Esophagus muscularis mucosa (tissue), 4 donors: ENCODE results near the gene SEPTIN7. TPM values are rescaled to one million over a fixed set of nuclear protein-coding genes. Genes with fewer than 3 reads are reported as not detected.

Experiments
- DNase-seq: peaks from one replicate; pipeline ENCODE4 v3.0.0-alpha.2; 2017; ENCODE audit errors: extremely low spot score
- H3K27ac ChIP-seq, 4 donors: fragments of 200-600 bp; sonication (generic); replicated peaks in 1 of 4; 1 replicate in 3 of 4; 2 replicates in 1 of 4; pipeline ENCODE4 v1.5.1; 2016 to 2019; ENCODE audit warnings: mild to moderate bottlenecking in 1 of 4
- H3K27me3 ChIP-seq, 4 donors: fragments of 200-600 bp; sonication (generic); one replicate each; pipeline versions ENCODE4 v1.5.1 to v1.6.0; 2016 to 2019
- H3K36me3 ChIP-seq, 4 donors: fragments of 200-600 bp; sonication (generic); one replicate each; pipeline ENCODE4 v1.5.1; 2016 to 2019
- H3K4me1 ChIP-seq, 4 donors: fragments of 200-600 bp; sonication (generic); one replicate each; pipeline ENCODE4 v1.5.1; 2016 to 2019
- H3K4me3 ChIP-seq, 4 donors: fragments of 200-600 bp; sonication (generic); 1 replicate in 2 of 4; 2 replicates in 2 of 4; pipeline ENCODE4 v1.5.1; 2016 to 2019; ENCODE audit warnings: mild to moderate bottlenecking in 4 of 4, moderate library complexity in 1 of 4
- H3K9me3 ChIP-seq, 4 donors: fragments of 200-600 bp; sonication (generic); 1 replicate in 3 of 4; 2 replicates in 1 of 4; pipeline ENCODE4 v1.5.1; 2016 to 2019
- EP300 ChIP-seq: sonication (generic); formaldehyde crosslinking; IDR thresholded peaks from one replicate; pipeline ENCODE4 v1.6.1; 2017; ENCODE audit warnings: antibody characterized with exemption
- POLR2A ChIP-seq: fragments of 450-650 bp; IDR thresholded peaks from one replicate; pipeline ENCODE4 v1.6.1; 2017; ENCODE audit warnings: antibody characterized with exemption, moderate library complexity, mild to moderate bottlenecking, low read depth
- POLR2AphosphoS5 ChIP-seq, 2 donors: sonication (generic); formaldehyde crosslinking; IDR thresholded peaks; one replicate each; pipeline ENCODE4 v1.6.1; 2017; ENCODE audit warnings: antibody characterized with exemption in 2 of 2
- WGBS: methylation state at CpG from one replicate; pipeline ENCODE4 v1.1.5; 2018; 5-methylcytosine and 5-hydroxymethylcytosine counted together
- intact Hi-C: fragments of 100-400 bp; cut with DNase I; formaldehyde crosslinking; loops from one replicate; pipeline ENCODE4 v1.15.1; 2023
- total RNA-seq, 4 donors: library from RNA; depleted of rRNA; stranded (reverse); fragments of >200 nt; gene quantifications; one replicate each; pipeline versions ENCODE4 v1.1.0 to v1.2.1, GENCODE V29; 2016
- TF ChIP-seq, protein P1 (sequence below), 3 experiments: fragments of 200-600 bp in 2 of 3; fragments of 450-650 bp in 1 of 3; sonication (generic) in 2 of 3; IDR thresholded peaks; one replicate each; pipeline ENCODE4 v1.5.1; 2017 to 2019; ENCODE audit warnings: antibody characterized with exemption in 3 of 3, mild to moderate bottlenecking in 2 of 3, moderate library complexity in 1 of 3

Gene SEPTIN7
- total RNA-seq, 4 donors from 2014 or later = 262 to 353 (median 300) TPM

DNA sequence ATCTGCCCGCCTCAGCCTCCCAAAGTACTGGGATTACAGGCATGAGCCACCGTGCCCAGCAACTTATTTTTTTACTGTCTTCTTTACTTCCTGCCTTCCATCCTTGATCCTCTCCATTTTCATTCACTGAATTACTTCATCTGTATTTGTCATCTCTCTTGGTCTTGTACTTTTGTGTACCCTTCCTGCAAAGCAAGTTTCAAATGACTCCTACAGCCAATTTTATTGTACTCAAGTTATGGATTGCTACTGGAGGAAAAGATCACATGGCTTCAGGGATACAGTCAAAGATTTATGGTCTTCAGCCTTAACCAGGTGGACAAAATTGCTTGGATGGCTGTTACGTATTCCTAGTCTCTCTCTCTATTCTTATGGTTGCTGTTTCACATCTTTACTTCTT, 22.6 kb downstream of the SEPTIN7 start:
- Histone ChIP-seq H3K4me1 (peaks cover 39 to 61% (median 56%) of the 10 kb centered on the region in 4 donors), H3K36me3 (no peaks in the 10 kb centered on the region), H3K9me3 (peaks cover 0 to 10% (median 0%) of the 10 kb centered on the region in 4 donors), H3K4me3 (no peak overlapping the region), H3K27me3 (no peaks in the 10 kb centered on the region), H3K27ac (no peak overlapping the region)
- no peak for TF ChIP-seq EP300
- TF ChIP-seq POLR2A = no peak
- TF ChIP-seq POLR2AphosphoS5 (IDR thresholded peaks at IDR 0.05) = no peak
- TF ChIP-seq, protein P1, sequence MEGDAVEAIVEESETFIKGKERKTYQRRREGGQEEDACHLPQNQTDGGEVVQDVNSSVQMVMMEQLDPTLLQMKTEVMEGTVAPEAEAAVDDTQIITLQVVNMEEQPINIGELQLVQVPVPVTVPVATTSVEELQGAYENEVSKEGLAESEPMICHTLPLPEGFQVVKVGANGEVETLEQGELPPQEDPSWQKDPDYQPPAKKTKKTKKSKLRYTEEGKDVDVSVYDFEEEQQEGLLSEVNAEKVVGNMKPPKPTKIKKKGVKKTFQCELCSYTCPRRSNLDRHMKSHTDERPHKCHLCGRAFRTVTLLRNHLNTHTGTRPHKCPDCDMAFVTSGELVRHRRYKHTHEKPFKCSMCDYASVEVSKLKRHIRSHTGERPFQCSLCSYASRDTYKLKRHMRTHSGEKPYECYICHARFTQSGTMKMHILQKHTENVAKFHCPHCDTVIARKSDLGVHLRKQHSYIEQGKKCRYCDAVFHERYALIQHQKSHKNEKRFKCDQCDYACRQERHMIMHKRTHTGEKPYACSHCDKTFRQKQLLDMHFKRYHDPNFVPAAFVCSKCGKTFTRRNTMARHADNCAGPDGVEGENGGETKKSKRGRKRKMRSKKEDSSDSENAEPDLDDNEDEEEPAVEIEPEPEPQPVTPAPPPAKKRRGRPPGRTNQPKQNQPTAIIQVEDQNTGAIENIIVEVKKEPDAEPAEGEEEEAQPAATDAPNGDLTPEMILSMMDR (IDR thresholded peaks at IDR 0.05) = no peak
- 86% methylated on average over 3 of the region's 3 CpGs for WGBS
- intact Hi-C loops = no loop called here
- no peak for DNase-seq

DNA sequence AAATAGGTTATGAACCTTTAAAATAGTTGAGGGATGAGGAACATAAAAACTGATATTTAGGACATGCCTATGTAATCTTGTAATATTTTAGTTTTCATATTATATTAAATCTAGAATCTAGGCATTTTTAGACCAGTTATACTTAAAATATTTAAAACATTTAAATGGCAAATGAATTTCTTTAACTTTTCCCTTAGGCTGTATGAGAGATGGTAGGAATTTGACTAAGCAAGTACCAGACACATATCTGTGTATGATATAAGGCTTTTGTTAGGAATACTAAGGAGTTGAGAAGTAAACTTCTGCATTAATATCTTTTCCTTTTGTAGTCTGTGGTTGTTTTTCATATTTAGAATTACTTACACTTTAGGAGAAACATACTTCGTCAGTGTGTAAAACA, 25.1 kb downstream of the SEPTIN7 start:
- intact Hi-C loops = no loop called here
- 75% methylated on average over 1 of the region's 1 CpG for WGBS

DNA sequence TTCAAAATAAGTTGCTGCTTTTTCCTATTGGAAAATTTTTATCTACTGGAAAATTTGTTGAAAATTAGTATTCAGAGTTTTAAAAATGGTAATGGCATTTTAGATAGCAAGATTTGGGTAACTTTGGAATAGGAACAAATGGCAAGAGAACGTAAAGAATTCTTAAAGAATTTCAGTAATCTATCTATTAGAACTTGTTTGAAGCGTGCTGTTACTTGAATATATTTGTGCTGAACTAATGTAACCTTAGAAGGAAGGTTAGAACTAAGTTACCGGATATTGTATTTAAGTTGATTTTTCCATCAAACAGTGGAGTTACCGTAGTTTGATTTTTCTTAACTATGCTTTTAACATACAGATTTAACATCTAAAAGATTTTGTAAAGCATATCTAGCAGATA, 25.9 kb downstream of the SEPTIN7 start:
- H3K9me3 ChIP-seq = no peaks in the 10 kb centered on the region
- peaks cover 66 to 94% (median 83%) of the 10 kb centered on the region in 4 donors for H3K4me1 ChIP-seq
- no peak for DNase-seq
- H3K27me3 ChIP-seq = no peaks in the 10 kb centered on the region
- TF ChIP-seq, protein P1 (IDR thresholded peaks at IDR 0.05) = no peak
- TF ChIP-seq EP300 (no peak), POLR2A (no peak), POLR2AphosphoS5 (IDR thresholded peaks at IDR 0.05) (no peak)
- no peaks in the 10 kb centered on the region for H3K36me3 ChIP-seq
- intact Hi-C loops = no loop called here
- no peak overlapping the region for H3K4me3 ChIP-seq
- no peak overlapping the region for H3K27ac ChIP-seq
- 69% methylated on average over 4 of the region's 4 CpGs for WGBS

More for the DNA sequence above, 25.1 kb downstream of the SEPTIN7 start:
- peaks cover 59 to 86% (median 77%) of the 10 kb centered on the region in 4 donors for H3K4me1 ChIP-seq
- H3K9me3 ChIP-seq = no peaks in the 10 kb centered on the region
- no peak overlapping the region for H3K4me3 ChIP-seq
- no peaks in the 10 kb centered on the region for H3K36me3 ChIP-seq
- TF ChIP-seq EP300 = no peak
- no peak for DNase-seq
- H3K27me3 ChIP-seq = no peaks in the 10 kb centered on the region
- H3K27ac ChIP-seq = no peak overlapping the region

DNA sequence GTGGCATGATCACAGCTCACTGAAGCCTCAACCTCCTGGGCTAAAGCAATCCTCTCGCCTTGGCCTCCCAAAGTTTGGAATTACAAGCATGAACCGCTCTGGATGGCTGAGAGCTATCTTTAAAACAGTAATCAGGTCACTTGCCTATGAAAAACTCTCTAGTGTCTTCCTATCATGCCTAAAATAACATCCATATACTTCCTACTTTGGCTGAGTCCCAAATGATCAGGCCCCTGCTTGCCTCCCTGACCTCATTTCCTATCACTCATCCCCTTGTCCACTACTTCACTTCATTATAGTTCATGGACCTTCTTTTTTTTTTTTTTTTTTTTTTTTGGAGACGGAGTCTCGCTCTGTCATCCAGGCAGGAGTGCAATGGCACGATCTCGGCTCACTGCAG, 28.0 kb downstream of the SEPTIN7 start:
- Histone ChIP-seq H3K4me3 (no peak overlapping the region), H3K27ac (no peak overlapping the region), H3K27me3 (no peaks in the 10 kb centered on the region), H3K9me3 (no peaks in the 10 kb centered on the region), H3K4me1 (peaks cover 68 to 93% (median 82%) of the 10 kb centered on the region in 4 donors), H3K36me3 (peaks cover 0 to 12% (median 9%) of the 10 kb centered on the region in 4 donors)
- no peak for DNase-seq
- intact Hi-C loops = no loop called here
- WGBS = 76% methylated on average over 6 of the region's 6 CpGs
- no peak for TF ChIP-seq POLR2AphosphoS5 (IDR thresholded peaks at IDR 0.05)
- no peak for TF ChIP-seq EP300
- no peak for TF ChIP-seq POLR2A
- TF ChIP-seq, protein P1 (IDR thresholded peaks at IDR 0.05) = no peak

DNA sequence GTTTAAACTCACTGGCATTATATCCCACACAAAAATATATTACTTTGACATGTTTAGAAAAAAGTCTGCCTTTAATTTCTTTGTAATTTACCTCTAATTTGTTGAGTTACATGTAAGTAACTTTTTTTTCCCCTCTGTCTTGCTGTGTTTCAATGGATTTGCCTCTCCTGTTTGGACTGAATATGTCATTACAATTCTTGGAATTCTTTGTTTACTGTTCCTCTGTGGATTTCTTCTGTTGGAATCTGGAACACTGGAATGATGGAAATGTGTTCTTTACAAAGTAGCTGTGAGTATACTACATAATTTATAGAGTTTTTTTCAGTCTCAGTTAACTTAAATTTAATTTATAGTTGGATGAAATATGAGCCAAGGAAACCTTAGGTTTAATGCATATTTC, 30.4 kb downstream of the SEPTIN7 start:
- TF ChIP-seq POLR2AphosphoS5 (IDR thresholded peaks at IDR 0.05) = no peak
- no peak for TF ChIP-seq POLR2A
- TF ChIP-seq, protein P1 (IDR thresholded peaks at IDR 0.05) = no peak
- TF ChIP-seq EP300 = no peak
- Histone ChIP-seq H3K36me3 (peaks cover 0 to 24% (median 13%) of the 10 kb centered on the region in 4 donors), H3K27ac (peak overlapping the region in 1 of 4 donors; percentile 44), H3K4me3 (no peak overlapping the region), H3K4me1 (peaks cover 53 to 69% (median 60%) of the 10 kb centered on the region in 4 donors), H3K9me3 (no peaks in the 10 kb centered on the region), H3K27me3 (no peaks in the 10 kb centered on the region)
- DNase-seq = no peak
- intact Hi-C loops = no loop called here
